Stimulated activated CD4-positive, alpha-beta T cell treated with anti-CD3 and anti-CD28 coated beads, TNF-alpha, amount 100 ng/mL, for 48 hours (primary cell): ENCODE data around the gene ZNF469.

ENCODE experiments used
- DNase-seq, 3 donors: peaks; one replicate each; pipeline ENCODE4 v3.0.0-alpha.2; 2020; ENCODE audit warnings: low read depth in 3 of 3

The ZNF469 gene

DNA sequence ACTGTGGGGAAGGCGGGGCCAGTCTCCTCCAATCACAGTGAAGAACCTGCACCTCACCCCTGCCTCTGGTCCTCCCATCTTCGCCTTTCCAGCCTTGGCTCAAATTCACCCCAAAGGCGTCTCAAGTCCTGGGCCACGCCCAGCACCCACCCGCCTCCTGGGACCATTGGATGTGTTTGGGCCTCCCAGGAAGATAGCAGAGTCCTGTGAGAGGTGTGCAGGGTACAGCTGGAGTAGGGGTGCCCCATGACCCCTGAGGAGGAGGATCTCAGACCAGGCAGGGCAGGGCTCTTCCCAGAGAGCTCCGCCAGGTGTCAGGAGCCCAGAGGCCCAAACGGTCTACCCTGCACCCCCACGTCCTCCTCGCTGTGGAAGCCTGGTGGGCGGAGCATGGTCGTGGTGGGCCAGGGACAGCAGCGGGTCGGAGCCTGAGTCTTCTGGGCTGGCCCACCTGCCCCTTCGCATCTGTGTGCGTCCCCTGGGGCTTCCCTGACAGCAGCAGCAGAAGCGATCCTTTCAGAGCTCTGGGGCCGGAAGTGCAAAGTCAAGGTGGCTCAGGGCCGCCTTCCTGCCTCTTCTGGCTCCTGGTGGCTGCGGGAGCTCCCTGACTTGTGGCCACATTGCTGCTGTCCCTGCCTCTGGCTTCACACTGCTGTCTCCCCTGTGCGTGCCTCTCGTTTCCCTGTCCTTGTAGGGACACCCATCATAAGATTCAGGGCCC, 34.9 kb upstream of the ZNF469 start:
- DNase-seq = no peak

DNA sequence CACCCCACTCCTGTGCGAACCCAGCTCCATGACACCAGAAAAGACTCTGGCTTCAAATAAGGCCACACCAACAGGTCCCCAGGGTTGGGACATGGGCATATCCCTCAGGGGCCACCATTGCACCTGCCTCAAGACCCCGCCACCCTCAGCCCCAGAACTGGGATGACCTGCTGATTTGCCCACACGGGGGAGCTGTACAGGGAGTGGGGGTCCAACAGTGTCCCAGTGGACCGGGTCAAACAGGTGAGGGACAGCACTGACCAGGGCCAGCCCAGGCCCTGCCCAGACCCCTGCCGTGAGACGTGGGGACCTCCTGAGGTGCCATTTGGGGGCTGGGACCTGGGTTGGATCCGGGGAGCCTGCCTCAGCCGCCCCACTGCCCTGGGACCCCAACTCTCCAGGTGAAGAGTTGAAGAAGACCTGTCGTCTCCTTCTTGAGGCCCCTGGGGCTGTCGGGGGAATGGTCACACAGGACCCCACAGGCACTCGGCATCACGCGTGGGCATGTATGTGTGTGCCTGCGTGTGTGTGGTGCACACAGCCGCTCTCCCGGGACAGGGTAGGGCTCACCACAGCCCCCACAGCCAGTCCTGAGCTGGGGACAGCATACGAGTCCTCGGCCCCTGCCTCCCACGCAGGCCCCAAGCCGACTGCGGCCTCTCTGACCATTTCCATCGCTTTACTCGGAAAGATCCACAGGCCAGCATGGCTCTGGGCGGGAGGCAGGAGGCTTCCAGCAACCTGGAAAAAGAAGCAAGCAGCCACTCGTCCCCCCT, 34.2 kb upstream of the ZNF469 start:
- DNase-seq = no peak

DNA sequence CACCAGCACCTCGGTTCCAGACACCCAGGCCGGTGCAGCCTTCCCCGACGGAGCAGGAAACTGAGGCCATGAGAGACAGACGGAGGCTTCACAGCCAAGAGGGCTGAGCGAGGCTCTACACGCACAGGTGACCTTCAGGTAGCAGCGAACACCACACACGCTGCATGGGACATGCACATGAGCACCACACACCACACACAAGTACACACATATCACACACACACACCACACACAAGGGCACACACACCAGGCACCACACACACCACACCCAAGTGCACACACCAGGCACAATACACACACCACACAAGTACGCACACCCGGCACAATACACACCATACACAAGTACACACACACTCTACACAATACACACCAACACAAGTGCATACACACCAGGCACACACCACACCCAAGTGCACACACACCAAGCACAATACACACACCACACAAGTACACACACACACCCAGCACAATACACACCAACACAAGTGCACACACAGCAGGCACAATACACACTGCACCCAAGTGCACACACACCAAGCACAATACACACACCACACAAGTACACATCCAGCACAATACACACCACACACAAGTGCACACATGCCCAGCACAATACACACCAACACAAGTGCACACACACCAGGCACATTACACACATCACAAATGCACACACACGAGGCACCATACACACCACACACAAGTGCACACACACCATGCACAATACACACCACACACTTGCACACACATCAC, 33.4 kb upstream of the ZNF469 start:
- no peak for DNase-seq

DNA sequence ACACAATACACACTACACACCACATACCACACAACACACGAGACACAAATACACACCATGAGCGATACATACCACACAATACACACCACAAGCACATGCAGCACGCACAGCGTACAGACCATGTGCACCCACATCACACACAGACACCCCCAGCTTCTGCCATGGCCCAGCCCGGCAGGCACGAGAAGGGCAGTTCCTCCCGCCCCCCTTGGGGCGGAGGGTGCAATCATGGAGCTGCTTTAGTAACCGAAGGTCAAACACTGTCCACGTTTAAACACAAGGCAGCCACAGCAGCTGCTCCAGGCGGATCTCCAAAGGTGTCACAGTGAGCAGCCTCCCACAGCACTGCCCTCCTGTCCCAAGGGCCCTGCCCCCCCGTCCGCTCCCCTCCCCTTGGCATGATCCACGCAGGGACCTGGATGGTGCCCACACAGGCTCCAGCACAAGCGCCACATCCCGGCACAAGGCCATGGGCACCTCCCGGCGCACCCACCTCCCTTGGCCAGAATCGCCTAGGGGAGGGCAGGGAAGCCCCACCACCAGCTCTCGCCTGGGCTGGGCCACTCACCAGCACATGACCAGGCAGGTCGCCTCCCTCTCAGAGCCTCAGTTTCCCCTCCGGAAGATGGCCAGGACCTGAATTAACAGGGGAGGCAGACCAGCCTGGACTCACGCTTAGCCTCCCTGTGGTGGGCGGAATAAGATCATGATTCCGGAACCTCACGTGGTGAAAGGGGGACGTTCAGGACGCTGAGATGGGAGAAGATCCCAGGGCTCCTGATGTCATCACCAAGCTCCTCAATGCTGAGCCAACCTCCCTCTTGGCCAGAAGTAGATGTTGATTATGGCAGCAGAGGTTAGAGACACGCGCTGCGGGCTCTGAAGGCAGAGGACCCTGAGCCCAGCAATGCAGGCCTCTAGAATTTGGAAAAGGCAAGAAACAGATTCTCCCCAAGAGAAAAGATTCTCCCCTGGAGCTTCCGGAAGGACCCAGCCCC, 32.6 kb upstream of the ZNF469 start:
- DNase-seq = no peak

DNA sequence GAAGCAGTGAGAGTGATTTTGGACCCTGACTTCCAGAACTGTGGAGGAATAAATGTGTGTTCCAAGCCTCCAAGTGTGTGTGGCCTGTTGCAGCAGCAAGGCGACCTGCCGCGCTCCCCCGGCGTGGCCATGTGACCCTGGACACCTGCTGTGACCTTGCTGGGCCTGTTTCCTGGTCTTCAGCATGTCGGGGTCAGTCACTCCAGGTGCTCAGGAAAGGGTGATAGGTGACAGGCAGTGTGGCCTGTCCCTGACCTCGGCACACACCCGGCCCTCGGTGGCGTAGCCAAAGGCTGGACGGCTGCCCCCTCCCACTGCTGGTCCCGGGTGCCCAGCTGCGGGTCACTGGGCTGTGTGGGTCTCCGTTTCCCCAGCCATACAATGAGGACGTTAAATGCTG, 31.8 kb upstream of the ZNF469 start:
- no peak for DNase-seq

DNA sequence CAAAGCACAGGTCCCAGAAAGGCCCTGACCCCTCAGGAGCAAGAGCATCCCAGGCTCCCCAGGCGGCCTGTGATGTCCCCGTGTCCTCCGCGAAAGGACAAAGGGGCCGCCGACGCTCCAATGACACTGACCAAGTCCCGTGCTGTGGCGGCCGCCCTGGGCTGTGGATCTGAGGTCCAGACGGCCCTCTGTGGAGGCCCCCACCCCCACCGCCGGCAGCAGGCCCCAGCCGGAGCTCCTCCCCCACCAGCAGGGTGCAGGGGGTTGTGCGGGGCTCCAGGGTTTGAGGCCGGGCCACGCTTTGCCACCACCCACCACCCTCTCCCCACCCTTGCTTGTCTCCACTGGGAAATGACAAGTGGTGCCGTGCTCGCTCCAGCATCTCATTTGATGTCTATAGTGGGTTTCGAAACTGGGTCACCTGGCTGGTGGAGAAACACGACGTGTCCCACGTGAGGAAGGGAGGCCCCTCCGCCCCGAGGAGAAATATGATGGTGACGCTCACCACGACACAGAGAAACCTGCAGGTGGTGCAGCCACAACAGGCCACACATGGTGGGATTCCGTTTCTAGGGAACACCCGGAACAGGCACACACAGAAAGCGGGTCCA, 31.2 kb upstream of the ZNF469 start:
- DNase-seq = no peak

DNA sequence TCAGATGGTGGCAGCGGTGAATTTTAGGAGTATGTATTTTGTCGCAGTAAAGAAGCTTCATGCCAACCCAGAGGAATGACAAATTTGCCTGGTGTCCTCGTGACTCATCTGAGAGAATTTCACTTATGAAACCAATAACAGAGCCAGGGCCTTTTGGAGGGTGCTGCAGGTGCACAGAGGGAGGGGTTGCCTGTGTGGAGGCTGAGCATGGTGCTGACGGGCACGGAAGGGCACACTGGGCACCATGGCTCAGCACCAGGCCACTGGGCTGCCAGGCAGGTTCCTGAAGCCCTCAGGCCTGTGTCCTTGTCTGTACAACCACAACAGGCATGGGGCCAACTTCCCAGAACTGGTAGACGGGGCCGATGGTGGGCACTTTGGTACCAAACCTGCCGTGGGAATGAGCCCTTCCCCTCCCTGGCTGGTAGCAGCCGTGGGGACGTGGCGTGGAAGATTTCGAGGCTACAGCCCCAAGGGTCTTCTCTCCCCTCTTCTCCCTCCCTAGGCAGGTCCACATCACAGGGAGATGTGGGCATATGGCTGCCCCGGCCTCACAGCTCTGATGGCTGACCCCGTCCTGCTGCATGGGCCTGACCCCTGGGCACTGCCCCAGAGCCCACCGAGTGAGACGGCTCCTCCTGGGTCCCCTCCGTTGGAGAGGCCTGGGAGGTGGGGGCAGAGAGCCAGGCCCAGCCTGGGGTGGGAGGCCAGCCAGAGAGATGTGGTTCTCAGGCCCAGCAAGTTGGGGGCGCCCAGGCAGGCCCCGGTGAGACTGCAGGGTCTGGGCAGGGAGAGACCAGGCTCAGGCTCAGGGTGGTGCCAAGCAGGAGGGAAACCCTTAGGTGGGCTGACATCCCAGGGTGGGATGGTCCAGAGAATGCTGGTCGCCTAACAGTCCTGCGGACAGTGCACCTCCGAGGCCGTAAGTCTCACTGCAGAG, 30.2 kb upstream of the ZNF469 start:
- DNase-seq = no peak

DNA sequence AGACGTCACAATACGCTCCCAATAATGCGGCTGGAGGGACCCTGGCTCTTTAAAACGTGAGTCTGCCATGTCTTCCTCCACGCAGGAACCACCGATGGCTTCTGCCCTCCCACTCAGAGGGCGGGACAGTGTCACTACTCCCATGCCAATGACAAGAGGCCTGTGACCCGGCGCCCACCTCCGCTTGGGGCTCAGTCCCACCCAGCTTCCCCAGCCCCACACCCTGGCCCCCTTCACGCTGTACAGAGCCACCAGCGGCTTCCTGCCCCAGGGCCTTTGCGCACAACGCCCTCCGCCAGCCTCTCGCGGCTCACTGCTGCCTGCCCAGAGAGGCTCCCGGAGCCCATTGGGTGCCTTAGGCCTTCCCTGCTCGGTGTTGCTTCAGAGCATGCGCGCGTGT, 29.5 kb upstream of the ZNF469 start:
- no peak for DNase-seq

DNA sequence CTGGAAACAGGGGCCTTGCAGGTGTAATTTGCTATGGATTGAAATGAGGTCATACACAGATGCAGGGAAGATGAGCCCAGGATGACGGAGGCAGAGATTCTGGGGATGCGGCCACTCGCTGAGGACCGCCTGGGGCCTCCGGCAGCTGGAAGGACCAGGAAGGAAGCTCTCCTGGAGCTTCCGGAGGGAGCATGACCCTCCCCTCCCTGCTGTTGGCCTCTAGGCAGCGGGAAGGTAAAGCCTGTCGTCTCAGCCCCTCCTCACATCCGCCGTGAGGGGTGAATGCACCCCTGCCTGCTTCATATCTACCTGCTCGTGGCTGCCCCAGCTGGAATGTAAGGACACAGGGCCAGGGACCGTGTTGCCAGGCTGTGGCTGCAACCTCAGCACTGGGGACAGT, 29.1 kb upstream of the ZNF469 start:
- DNase-seq = no peak

DNA sequence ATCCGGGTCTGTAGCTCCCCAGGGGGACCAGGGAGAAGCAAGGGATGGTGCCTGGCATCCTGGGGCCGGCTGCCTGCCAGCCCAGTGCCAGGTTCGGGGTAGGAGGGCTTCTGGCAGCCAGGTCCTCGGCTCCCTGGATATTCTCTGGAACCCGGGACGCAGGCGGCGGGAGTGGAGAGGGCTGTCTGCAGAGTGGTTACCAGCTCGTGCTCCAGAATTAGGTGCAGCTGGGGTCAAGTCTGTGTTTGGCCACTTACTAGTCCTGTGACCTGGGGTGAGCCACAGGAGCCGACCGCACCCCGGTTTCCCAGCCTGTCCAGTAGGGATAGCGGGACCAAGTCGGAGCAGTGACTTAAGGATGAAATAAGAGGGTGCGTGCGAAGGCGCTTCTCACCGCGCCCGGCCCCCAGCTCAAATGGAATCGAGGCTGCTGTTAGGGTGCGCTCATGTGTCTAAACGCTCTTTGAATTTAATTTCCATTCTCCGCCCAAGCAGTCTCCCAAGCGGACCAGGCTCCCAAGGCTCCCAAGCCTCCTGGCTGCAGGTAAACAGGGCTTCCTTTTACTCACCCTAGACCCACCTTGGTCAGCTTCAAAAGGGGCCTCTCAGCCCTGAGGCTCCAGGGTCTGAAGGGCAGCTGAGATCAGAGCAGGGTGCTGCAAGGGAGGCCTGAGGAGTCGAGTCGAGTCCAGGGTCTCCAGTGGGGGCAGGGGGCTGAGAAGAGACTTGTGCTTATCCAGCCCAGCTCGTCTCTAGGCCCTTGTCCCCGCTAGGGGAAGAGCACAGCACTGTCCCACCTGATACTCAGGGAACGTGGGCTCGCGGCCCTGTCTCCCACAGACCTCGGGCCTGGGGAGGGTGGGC, 28.3 kb upstream of the ZNF469 start:
- DNase-seq = no peak

DNA sequence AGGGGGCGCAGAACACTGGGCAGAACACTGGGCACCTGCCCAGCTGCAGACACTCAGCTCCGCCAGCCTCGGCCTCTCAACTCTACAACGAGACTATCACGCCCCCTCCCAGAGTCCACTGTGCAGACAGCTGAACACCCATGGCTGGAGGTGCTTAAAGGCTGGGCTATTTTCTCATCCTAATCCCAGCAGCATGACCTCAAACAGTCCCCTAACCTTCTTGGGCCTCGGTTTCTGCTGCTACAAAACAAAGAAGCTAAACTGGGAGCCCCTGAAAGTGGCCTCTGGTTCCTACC, 27.7 kb upstream of the ZNF469 start:
- no peak for DNase-seq

DNA sequence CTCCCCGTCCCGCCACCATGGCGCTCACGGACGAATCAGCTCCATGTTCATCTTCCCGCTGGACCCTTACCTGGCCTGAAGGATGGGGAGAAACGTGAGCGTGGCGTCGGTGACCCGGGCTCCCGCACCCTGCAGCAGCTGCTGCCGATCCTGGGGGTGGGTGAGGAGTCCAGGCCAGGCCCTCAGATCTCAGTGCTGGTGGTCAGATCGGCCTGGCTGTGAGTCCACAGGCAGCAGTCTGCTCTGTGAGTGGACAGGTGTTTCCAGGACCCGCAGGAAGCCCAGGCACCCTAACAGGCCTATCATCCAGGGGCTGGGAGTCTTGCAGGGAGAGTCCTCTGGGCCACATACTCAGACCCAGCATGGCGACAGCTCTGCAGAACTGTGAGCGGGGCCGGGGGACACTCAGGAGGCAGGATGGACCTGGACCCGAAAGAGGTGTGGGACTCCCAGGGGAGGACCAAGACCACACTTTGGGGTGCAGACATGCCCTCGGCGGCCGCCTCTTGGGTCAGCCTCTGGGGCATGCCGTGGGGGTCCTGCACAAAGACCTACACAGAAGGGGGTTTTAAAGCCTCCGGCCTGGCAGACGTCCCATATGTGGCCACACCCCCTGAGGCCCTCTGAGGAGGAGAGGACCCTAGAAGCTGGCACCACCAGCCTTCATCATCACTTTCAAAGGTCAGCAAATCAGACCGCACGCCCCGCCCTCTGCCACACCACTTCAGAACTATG, 27.2 kb upstream of the ZNF469 start:
- DNase-seq = no peak

DNA sequence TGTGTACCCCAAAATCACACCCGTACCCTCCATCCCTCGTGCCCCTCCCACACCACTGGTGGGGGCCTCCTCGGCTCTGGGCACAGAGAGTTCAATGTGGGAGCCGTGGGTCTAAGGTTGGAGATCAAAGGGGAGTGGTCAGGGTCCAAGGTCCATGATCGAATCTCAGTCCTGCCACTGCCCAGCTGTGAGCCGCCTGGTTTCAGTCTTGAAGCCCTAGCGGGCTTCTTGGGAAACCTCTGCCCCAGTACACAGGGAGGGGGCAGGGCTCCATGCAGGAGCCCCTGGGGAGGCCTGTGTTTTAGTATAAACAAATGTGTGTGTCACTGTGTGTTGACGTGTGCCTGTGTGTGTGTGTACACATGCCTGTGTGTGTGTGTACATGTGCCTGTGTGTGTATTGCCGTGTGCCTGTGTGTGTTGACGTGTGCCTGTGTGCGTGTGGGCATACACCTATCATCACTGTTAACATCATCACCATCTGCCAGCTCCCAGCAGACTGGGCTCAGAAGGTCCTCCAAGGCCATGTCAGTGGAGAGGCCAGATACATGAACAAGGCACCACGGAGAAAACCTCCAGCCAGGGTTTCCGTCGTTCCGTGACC, 26.5 kb upstream of the ZNF469 start:
- DNase-seq = no peak

DNA sequence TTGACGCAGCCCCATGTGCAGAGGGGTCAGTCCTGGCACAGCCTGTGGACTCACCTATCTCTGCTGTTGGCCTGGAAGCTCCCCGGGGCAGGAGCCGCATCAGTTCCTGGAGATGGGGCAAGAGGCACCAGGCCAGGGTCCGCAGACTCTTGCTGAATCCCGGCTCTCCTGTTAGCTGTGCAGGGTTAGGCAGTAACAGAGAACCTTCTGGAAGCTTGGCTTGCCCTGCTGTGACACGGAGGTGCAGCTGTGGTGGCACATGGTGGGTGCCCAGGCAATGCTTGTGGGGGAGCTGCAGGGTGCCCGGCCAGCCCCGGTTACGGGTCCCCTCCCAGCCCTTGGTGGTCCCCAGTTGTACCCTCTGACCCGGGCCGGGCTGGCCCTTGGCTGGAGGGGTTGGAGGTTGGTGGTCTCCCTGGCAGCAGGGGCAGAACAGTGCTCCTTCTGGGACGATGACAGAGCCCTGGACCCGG, 26.0 kb upstream of the ZNF469 start:
- DNase-seq = no peak

DNA sequence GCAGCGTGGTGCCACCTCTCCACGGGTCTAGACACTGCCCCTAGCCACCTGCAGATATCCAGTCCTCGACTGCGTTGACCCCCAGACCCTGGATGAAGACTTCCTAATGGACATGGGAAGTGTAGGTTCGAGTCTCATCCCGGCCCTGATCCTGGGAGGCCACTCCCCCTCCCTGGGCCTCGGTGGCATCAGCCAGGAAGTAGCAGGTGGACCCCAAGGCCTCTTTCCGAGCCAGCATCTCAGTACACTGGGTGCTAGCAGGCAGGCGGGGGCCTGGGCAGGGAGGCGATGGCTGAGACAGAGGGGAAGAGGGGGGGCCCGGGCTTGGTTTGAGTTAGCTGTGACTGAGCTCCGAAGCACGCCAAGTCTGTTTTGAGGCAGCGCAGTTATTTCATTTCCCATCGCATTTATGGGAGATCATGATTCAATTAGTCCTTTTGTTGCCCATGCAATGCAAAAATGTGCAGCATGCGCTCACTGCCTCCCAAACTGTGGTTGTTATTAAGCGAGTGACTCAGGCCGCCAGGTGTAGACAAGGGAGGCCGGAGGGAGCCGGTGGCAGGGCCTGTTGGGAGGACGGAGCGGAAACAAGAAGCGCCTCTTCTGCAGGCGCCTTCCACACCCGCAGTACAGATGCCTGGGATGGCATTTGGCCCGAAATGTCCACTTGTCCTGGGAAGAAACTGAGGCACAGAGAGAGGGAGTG, 25.3 kb upstream of the ZNF469 start:
- DNase-seq = no peak

DNA sequence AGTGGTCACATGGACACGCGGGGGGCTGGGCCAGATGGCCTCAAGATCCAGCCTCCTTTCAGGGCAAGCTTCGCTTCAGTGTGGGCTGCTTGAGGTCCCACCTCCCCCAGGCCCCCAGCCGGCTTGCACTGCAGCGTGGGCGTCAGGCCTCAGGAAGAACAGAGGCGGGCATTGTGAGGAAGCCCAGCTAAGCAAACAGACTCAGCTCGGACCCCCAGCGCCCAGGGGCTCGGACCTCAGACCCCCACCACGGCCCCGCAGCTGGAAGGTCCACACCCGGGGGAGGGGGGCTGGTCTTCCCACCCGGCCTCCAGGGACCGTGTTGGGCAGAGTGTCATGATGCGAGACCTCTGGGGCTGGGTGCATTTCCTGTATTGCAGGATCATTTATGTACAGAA, 24.7 kb upstream of the ZNF469 start:
- no peak for DNase-seq

DNA sequence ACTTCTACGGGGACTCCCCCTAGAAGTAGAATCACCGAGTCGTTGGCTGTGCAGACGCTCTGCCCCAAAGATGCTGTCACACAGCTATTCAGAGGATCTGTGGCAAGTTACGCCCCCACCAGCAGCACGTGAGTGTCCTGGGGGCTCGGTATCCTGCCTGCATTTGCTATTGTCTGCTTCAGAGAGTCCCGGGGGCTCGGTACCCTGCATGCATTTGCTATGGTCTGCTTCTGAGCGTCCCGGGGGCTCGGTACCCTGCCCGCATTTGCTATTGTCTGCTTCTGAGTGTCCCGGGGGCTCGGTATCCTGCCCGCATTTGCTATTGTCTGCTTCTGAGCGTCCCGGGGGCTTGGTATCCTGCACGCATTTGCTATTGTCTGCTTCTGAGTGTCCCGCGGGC, 23.8 kb upstream of the ZNF469 start:
- DNase-seq = no peak
